Thoracic aorta endothelial cell (primary cell): Measurements from ENCODE around the gene WHRN. TPM values are rescaled to one million over a fixed set of nuclear protein-coding genes. Genes with fewer than 3 reads are reported as not detected.

ENCODE experiments used
- small RNA-seq: library from RNA; depleted of rRNA; stranded (forward); fragments of <200 nt; gene quantifications from one replicate; pipeline ENCODE3, GENCODE V24; 2012
- total RNA-seq: library from RNA; depleted of rRNA; stranded (reverse); fragments of >200 nt; gene quantifications from 2 replicates; pipeline ENCODE4 v1.2.3, GENCODE V29; 2012

WHRN gene
- total RNA-seq: 0.22 and 0.66 TPM in 2 replicates

GRCh38 chr9:114505187-114506081, at the start of gene WHRN:
WHRN (minus strand) TSS chr9:114505473; CDS start chr9:114504801, 672 bp downstream.

GRCh38 chr9:114387680-114388356, 117.5 kb downstream of the WHRN start, which contains the start of gene AKNA:
AKNA (minus strand) TSS chr9:114387982; CDS start chr9:114381333, 6,649 bp downstream.

Small RNAs within 50 kb of the gene (small RNA-seq; reads per million reads assigned to genes)
- gene AL138895.2: not detected

Other genes with a start within 250 kb of the WHRN start
- not detected in 2 replicates for gene ORM1, start 182.4 kb downstream of the WHRN start, total RNA-seq
- not detected in 2 replicates for gene ORM2, start 175.6 kb downstream of the WHRN start, total RNA-seq
- gene AKNA, start 117.5 kb downstream of the WHRN start, total RNA-seq: 10.1 and 15.1 TPM in 2 replicates
- 101 and 110 TPM in 2 replicates for gene ATP6V1G1, start 82.3 kb upstream of the WHRN start, total RNA-seq
- gene TMEM268, start 105.8 kb upstream of the WHRN start, total RNA-seq: 6.3 and 6.6 TPM in 2 replicates
- gene TEX53, start 152.3 kb upstream of the WHRN start, total RNA-seq: not detected in 2 replicates
- not detected in 2 replicates for gene TEX48, start 176.7 kb upstream of the WHRN start, total RNA-seq